Activated CD4-positive, alpha-beta memory T cell treated with anti-CD3 and anti-CD28 coated beads for 36 hours (primary cell): ENCODE results near the gene MCRS1. TPM values are rescaled to one million over a fixed set of nuclear protein-coding genes. Genes with fewer than 3 reads are reported as not detected.

Experiments used
- CTCF ChIA-PET: fragments of 350-600 bp; sonication (Branson Sonifier 250); formaldehyde crosslinking; loops from one replicate; lab custom pipeline; 2021; ENCODE audit warnings: antibody characterized with exemption, inconsistent platforms; lab: Charles Lee
- POLR2A ChIA-PET: fragments of 350-600 bp; sonication (Branson Sonifier 250); formaldehyde crosslinking; loops from one replicate; lab custom pipeline; 2021; ENCODE audit warnings: antibody characterized with exemption; lab: Charles Lee
- DNase-seq: peaks from one replicate; pipeline ENCODE4 v3.0.0-alpha.2; 2020
- H3K27ac Mint-ChIP-seq: one replicate; pipeline ENCODE4 v1.8.0; 2021; ENCODE audit warnings: mixed read lengths
- H3K27me3 Mint-ChIP-seq: one replicate; pipeline ENCODE4 v1.8.0; 2021; ENCODE audit warnings: mixed read lengths
- H3K36me3 Mint-ChIP-seq: one replicate; pipeline ENCODE4 v1.8.0; 2021; ENCODE audit warnings: mixed read lengths
- H3K4me1 Mint-ChIP-seq: one replicate; pipeline ENCODE4 v1.8.0; 2021; ENCODE audit warnings: low read depth, mixed read lengths
- H3K4me3 Mint-ChIP-seq: one replicate; pipeline ENCODE4 v1.8.0; 2021; ENCODE audit warnings: mild to moderate bottlenecking, mixed read lengths
- H3K9me3 Mint-ChIP-seq: one replicate; pipeline ENCODE4 v1.8.0; 2021; ENCODE audit warnings: mixed read lengths
- intact Hi-C: fragments of 100-400 bp; cut with micrococcal nuclease; formaldehyde crosslinking; loops from one replicate; pipeline ENCODE4 v1.15.1; 2023
- total RNA-seq, 2 experiments: library from RNA; stranded (reverse); gene quantifications; one replicate each; pipeline ENCODE4 v1.2.3, GENCODE V29; 2021

The MCRS1 gene
- total RNA-seq, 2 experiments from 2014 or later = 52.3 to 56.8 TPM

DNA sequence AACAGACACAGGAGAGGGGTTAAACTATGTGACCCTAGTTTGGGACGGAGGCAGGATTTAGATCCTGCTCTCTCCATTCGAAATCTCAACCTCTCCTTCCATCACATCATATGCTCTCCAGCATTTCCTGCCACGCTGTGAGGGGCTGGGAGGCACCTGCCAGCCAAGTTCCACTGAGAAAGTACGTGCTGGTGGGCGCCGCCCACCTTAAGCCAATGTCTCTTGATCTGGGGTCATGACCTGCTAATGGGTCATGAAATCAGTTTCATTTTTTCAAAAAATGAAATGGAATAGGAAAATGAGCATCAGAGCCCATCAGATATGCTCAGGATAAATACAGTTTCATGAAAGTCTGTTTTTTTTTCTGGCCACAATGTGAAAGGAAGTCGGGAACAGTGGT, 7.2 kb downstream of the MCRS1 start:
- Mint-ChIP-seq H3K9me3 (no peaks in the 10 kb centered on the region), H3K27me3 (no peaks in the 10 kb centered on the region), H3K36me3 (peaks cover 31% of the 10 kb centered on the region), H3K4me1 (peaks cover 24% of the 10 kb centered on the region), H3K4me3 (no peak overlapping the region), H3K27ac (no peak overlapping the region)
- DNase-seq = no peak
- CTCF ChIA-PET = interaction anchor here (1.0 to 2.5 kb wide), 2 partner anchors 202 to 217 kb away, joined by 3 to 7 read pairs; no protein-coding TSS in a partner anchor
- intact Hi-C loops = no loop called here
- POLR2A ChIA-PET = no interaction called here

DNA sequence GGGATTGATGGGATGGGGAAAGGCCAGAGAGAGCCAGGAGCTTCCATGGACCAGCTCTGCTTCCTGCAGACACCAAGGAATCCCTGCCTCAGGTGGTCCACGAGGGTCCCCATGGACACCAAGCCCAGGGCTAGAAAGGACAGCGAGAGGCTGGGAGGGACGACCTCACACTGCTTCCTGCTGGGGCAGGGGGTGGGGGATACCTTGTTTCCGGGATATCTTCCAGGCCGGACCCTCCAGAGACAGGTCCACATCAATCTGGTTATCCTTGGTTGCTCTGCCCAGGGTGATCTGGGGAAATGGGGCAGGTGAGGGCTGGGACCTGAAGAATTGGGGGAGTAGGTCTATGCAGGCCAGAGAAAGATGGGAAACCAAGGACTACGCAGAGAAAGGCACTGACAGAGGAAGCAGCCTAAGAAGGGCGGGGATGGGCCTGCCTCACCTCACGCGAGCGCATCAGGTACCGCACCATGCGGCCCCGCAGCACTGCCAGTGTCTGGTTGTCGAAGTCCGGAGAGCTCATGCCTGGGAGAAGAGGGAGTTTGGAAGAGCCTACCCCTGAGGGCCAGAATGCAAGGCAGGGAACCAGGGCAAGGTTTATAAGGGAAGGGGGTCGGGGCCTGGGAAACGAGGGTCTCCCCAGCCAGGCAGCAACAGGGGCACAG, 8.8 kb downstream of the MCRS1 start:
- ChIA-PET CTCF (no interaction called here), POLR2A (interaction anchor here (1.0 kb wide), 1 partner anchor 9 kb away, joined by 3 read pairs; no protein-coding TSS in a partner anchor)
- no peak overlapping the region for H3K27ac Mint-ChIP-seq
- no peaks in the 10 kb centered on the region for H3K9me3 Mint-ChIP-seq
- peaks cover 29% of the 10 kb centered on the region for H3K36me3 Mint-ChIP-seq
- no peak overlapping the region for H3K4me3 Mint-ChIP-seq
- no peaks in the 10 kb centered on the region for H3K27me3 Mint-ChIP-seq
- H3K4me1 Mint-ChIP-seq = peaks cover 13% of the 10 kb centered on the region
- no peak for DNase-seq
- intact Hi-C loops = no loop called here

DNA sequence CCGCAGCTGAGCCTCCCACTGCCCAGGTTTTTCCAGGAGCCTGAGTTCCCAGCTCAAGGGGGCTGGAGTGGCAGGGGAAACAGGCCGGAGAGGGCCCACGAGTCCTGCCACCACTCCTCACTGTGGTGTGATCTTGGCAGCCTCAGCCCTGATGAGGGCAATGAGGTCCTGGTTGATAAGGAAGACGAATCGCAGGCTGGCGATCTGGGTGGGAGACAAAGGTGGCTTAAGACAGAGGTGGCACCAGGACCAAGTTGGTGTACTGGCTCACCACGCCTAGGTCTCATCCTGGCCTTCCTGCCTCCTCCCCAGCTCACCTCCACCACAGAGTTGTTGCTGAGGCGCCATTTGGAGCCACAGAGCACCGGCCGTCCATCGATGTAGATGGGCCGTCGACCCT, 9.4 kb downstream of the MCRS1 start:
- Mint-ChIP-seq H3K4me3 (no peak overlapping the region), H3K27ac (no peak overlapping the region), H3K4me1 (peaks cover 9% of the 10 kb centered on the region), H3K9me3 (no peaks in the 10 kb centered on the region), H3K36me3 (peaks cover 25% of the 10 kb centered on the region), H3K27me3 (no peaks in the 10 kb centered on the region)
- no peak for DNase-seq
- CTCF ChIA-PET = no interaction called here
- POLR2A ChIA-PET = interaction anchor here (1.0 kb wide), 1 partner anchor 9 kb away, joined by 3 read pairs; no protein-coding TSS in a partner anchor
- intact Hi-C loops = no loop called here

- Mint-ChIP-seq H3K27me3 (no peaks in the 10 kb centered on the region), H3K9me3 (no peaks in the 10 kb centered on the region), H3K27ac (no peak overlapping the region), H3K4me1 (peaks cover 9% of the 10 kb centered on the region), H3K4me3 (no peak overlapping the region), H3K36me3 (peaks cover 23% of the 10 kb centered on the region)
- intact Hi-C loops = no loop called here
- DNase-seq = no peak
- POLR2A ChIA-PET = interaction anchor here (1.0 kb wide), 1 partner anchor 8 kb away, joined by 3 read pairs; no protein-coding TSS in a partner anchor
- CTCF ChIA-PET = no interaction called here
These were observed 10.1 kb downstream of the MCRS1 start for GRCh38 chr12:49557917-49558215.

DNA sequence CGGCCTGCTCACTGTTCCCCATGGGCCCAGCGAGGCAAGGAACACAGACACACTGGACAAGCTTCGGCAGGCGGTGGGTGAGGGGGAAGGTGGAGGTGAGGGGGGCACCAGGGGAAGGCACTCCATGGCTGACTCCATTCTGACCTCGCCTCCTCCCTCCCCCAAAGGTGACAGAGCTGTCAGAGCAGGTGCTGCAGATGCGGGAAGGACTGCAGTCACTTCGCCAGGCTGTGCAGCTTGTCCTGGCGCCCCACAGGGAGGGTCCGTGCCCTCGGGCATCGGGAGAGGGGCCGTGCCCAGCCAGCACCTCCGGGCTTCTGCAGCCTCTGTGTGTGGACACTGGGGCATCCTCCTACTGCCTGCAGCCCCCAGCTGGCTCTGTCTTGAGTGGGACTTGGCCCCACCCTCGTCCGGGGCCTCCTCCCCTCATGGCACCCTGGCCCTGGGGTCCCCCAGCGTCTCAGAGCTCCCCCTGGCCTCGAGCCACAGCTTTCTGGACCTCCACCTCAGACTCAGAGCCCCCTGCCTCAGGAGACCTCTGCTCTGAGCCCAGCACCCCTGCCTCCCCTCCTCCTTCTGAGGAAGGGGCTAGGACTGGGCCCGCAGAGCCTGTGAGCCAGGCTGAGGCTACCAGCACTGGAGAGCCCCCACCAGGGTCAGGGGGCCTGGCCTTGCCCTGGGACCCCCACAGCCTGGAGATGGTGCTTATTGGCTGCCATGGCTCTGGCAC, 10.6 kb downstream of the MCRS1 start:
- Mint-ChIP-seq H3K9me3 (no peaks in the 10 kb centered on the region), H3K4me1 (peaks cover 9% of the 10 kb centered on the region), H3K36me3 (peaks cover 19% of the 10 kb centered on the region), H3K4me3 (no peak overlapping the region), H3K27me3 (no peaks in the 10 kb centered on the region), H3K27ac (no peak overlapping the region)
- ChIA-PET CTCF (no interaction called here), POLR2A (no interaction called here)
- intact Hi-C loops = no loop called here
- DNase-seq = no peak

DNA sequence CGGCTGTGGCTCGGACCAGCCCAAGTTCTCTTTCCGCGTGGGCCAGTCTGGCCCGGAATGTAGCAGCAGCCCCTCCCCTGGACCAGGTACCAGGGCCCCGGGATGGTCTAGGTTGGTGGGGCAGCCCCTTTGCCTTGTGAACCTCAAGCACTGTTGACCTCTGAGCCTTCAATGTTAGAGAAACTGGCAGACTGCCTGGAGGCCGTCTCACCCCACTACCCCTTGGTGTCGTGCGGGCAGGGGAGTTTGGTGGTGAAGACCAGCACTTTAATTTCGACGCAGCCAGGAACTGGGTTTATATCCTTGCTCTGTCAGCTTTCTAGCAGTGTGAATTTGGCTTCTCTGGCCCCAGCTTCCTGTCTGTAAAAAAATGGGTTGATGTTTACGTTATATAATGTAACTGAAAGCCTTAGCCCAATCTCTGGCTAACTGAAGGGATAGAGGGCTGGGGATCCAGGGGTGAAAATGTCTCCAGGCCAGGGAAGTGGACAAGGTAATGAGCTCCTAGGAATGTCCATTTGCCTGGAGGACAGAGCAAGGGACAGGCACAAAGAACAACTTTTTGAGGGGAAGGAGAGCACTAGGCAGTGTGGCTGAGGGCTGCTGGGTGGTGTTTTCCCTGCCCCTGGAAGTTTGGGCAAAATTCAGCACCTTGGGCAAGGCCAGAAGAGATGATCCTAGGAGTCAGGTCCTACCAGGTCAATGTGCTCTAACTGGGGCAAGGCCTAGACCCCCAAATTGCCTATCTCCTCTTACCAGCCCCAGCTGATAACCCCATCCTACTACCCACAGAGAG, 11.4 kb downstream of the MCRS1 start:
- ChIA-PET CTCF (no interaction called here), POLR2A (no interaction called here)
- H3K4me1 Mint-ChIP-seq = peaks cover 9% of the 10 kb centered on the region
- H3K4me3 Mint-ChIP-seq = no peak overlapping the region
- no peaks in the 10 kb centered on the region for H3K27me3 Mint-ChIP-seq
- intact Hi-C loops = no loop called here
- H3K9me3 Mint-ChIP-seq = no peaks in the 10 kb centered on the region
- H3K27ac Mint-ChIP-seq = no peak overlapping the region
- no peak for DNase-seq
- peaks cover 13% of the 10 kb centered on the region for H3K36me3 Mint-ChIP-seq

GRCh38 chr12:49555631-49556390, 12.1 kb downstream of the MCRS1 start:
- Mint-ChIP-seq H3K27me3 (peaks cover 1% of the 10 kb centered on the region), H3K36me3 (peaks cover 11% of the 10 kb centered on the region), H3K4me3 (no peak overlapping the region), H3K27ac (no peak overlapping the region), H3K9me3 (no peaks in the 10 kb centered on the region), H3K4me1 (peaks cover 2% of the 10 kb centered on the region)
- DNase-seq = no peak
- ChIA-PET POLR2A (no interaction called here), CTCF (interaction anchor here (3.8 kb wide), 1 partner anchor 197 kb away, joined by 23 read pairs; no protein-coding TSS in a partner anchor)
- intact Hi-C loops = no loop called here

- Mint-ChIP-seq H3K27ac (no peak overlapping the region), H3K4me3 (no peak overlapping the region), H3K27me3 (peaks cover 1% of the 10 kb centered on the region), H3K4me1 (no peaks in the 10 kb centered on the region), H3K9me3 (no peaks in the 10 kb centered on the region), H3K36me3 (peaks cover 8% of the 10 kb centered on the region)
- POLR2A ChIA-PET = interaction anchor here (1.0 to 2.6 kb wide), 2 partner anchors 9 to 13 kb away, joined by 4 to 7 read pairs; partner anchors contain the start of gene MCRS1
- DNase-seq = no peak
- CTCF ChIA-PET = interaction anchor here (1.1 to 4.3 kb wide), 5 partner anchors 13 to 207 kb away, joined by 4 to 23 read pairs (median 8); no protein-coding TSS in a partner anchor
- intact Hi-C loops = no loop called here
These were observed 13.7 kb downstream of the MCRS1 start for GRCh38 chr12:49554266-49554665.

GRCh38 chr12:49553512-49554088, 14.3 kb downstream of the MCRS1 start:
- H3K9me3 Mint-ChIP-seq = no peaks in the 10 kb centered on the region
- H3K27me3 Mint-ChIP-seq = peaks cover 4% of the 10 kb centered on the region
- H3K27ac Mint-ChIP-seq = no peak overlapping the region
- H3K4me1 Mint-ChIP-seq = peaks cover 3% of the 10 kb centered on the region
- no peak for DNase-seq
- ChIA-PET CTCF (interaction anchor here (0.6 to 4.3 kb wide), 9 partner anchors 9 to 234 kb away, joined by 3 to 23 read pairs (median 7); partner anchors contain the start of gene SPATS2), POLR2A (interaction anchor here (1.0 to 2.6 kb wide), 2 partner anchors 9 to 14 kb away, joined by 4 to 7 read pairs; partner anchors contain the start of gene MCRS1)
- H3K36me3 Mint-ChIP-seq = peaks cover 2% of the 10 kb centered on the region
- no peak overlapping the region for H3K4me3 Mint-ChIP-seq
- intact Hi-C loops = loop anchor here (1.0 kb wide), 1 partner anchor 195 kb away; no protein-coding TSS in a partner anchor

DNA sequence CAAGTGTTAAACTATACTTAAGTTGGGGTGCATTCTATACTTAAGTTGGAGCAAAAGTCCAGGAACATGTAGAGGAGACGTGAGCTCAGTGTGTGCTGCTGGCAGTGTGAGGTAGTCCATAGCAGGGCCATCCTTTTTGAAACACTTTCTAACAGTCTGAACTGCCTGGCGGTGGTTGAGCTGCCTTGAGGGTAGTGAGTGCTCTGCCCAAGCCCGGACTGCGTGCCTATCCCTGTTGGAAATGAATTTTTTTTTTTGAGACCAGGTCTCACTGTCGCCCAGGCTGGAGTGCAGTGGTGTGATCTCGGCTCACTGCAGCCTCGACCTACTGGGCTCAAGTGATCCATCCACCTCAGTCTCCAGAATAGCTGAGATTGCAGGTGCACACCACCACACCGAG, 15.0 kb downstream of the MCRS1 start:
- H3K9me3 Mint-ChIP-seq = no peaks in the 10 kb centered on the region
- H3K27me3 Mint-ChIP-seq = peaks cover 9% of the 10 kb centered on the region
- H3K27ac Mint-ChIP-seq = no peak overlapping the region
- peaks cover 9% of the 10 kb centered on the region for H3K4me1 Mint-ChIP-seq
- POLR2A ChIA-PET = interaction anchor here (2.6 kb wide), 1 partner anchor 14 kb away, joined by 7 read pairs; the partner anchor contains the start of gene MCRS1
- H3K4me3 Mint-ChIP-seq = no peak overlapping the region
- intact Hi-C loops = loop anchor here (1.0 kb wide), 1 partner anchor 195 kb away; no protein-coding TSS in a partner anchor
- no peak for DNase-seq
- H3K36me3 Mint-ChIP-seq = no peaks in the 10 kb centered on the region
- CTCF ChIA-PET = interaction anchor here (0.8 to 4.3 kb wide), 7 partner anchors 8 to 205 kb away, joined by 3 to 23 read pairs (median 7); no protein-coding TSS in a partner anchor

- no peaks in the 10 kb centered on the region for H3K36me3 Mint-ChIP-seq
- H3K9me3 Mint-ChIP-seq = no peaks in the 10 kb centered on the region
- peaks cover 12% of the 10 kb centered on the region for H3K27me3 Mint-ChIP-seq
- DNase-seq = no peak
- H3K4me3 Mint-ChIP-seq = no peak overlapping the region
- H3K4me1 Mint-ChIP-seq = peaks cover 9% of the 10 kb centered on the region
- H3K27ac Mint-ChIP-seq = no peak overlapping the region
- ChIA-PET POLR2A (interaction anchor here (2.6 kb wide), 1 partner anchor 15 kb away, joined by 7 read pairs; the partner anchor contains the start of gene MCRS1), CTCF (interaction anchor here (1.2 to 4.3 kb wide), 5 partner anchors 8 to 205 kb away, joined by 3 to 23 read pairs (median 8); no protein-coding TSS in a partner anchor)
- intact Hi-C loops = no loop called here
These were observed 15.5 kb downstream of the MCRS1 start for GRCh38 chr12:49552425-49552824.
